Measurements from ENCODE around the gene PRB2.
A peak's percentile ranks its signal among the peaks of the same experiment; 100 is the strongest.
"Not testable (repeated sequence)": the region's sequence is repeated elsewhere in the genome, so short reads cannot be mapped to it uniquely, and the experiment has no call there.

Gene PRB2

DNA sequence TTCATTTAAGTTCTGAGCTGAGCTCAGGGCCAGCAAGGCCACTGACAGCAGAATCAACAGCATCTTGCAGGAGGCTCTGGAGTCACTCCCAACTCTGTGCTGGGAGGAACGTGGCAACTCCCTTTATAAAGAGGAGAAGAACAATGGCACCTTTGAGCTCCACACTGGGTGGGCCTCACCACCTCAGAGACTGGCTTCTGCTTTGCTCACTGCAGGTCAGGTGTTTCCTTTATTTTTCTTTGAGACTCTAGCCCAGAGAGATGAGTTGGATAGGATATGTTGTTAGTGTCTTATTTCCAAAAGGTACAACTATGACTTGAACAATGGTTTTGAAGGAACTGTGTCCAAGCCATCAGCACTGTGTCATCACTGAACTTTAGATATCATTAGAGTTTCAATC lies at the start of gene PRB2:
PRB2 (minus strand) TSS at position 101 of the 400 bp plus-strand sequence; CDS start at position 63, 38 bp downstream.
- H3K4me1 ChIP-seq, result peaks cover 0 to 17% (median 3%) of the 10 kb centered on the region in 10 experiments; a peak in 9 of 20 replicates
- H3K27me3 ChIP-seq; H3K9ac ChIP-seq; H3K9me3 ChIP-seq (replicated peaks in 1 of 11); H3K4me3 ChIP-seq; H3K4me2 ChIP-seq; H4K20me1 ChIP-seq; H3K36me3 ChIP-seq; H3K27ac ChIP-seq: not testable (repeated sequence)

DNA sequence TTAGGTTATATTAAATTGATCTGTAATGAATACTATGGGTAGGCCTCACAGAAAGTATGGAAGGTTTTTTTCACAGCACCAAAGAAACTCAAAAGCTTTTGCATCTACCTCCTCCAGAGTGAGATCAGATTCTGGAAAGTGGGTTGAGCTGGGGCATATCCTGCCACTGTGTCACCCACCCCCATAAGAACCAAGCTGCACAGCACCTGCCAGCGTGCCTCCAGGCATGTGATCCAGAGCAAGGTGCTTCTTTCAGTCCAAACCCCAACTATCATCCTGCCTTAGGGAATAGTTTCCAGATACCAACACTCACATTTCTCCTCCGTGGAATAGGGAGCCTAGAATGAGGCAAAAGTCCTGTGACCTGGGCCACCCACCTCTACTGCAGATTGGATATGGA lies 42.6 kb upstream of the PRB2 start:
- Histone ChIP-seq H3K4me2 (no peak overlapping the region), H3K27me3 (no peaks in the 10 kb centered on the region), H4K20me1 (no peaks in the 10 kb centered on the region), H3K9me3 (replicated peaks in 1 of 11) (no peaks in the 10 kb centered on the region), H3K27ac (no peak overlapping the region), H3K36me3 (no peaks in the 10 kb centered on the region), H3K4me1 (peaks cover 0 to 7% (median 2%) of the 10 kb centered on the region in 10 experiments; a peak in 2 of 20 replicates), H3K9ac (no peak overlapping the region), H3K4me3 (no peak overlapping the region)
- TF ChIP-seq Cebpa-rat (IDR thresholded peaks at IDR 0.05), result no peak

DNA sequence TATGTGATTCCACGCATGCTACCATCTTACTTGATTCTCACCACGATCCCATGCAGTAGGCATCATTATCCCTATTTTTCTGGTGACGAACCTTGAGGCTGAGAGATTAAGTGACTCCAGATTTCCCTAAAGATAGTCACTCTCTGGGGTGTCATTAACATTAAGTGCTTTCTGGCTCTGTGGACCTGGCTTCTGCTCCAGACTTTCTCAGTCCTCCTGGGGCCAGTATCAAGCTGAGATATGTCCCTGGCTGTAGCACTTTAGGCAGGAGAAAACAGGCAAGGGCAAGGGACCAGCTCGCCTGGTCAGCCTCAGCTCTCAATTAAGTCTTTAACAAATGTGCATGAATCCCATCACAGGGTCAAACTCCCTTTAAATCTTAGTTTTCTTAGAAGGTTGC lies 38.3 kb upstream of the PRB2 start:
- no peak for TF ChIP-seq Cebpa-rat (IDR thresholded peaks at IDR 0.05)
- Histone ChIP-seq H3K9me3 (replicated peaks in 1 of 11) (no peaks in the 10 kb centered on the region), H3K4me3 (no peak overlapping the region), H3K27me3 (no peaks in the 10 kb centered on the region), H4K20me1 (no peaks in the 10 kb centered on the region), H3K36me3 (no peaks in the 10 kb centered on the region), H3K27ac (no peak overlapping the region), H3K9ac (no peak overlapping the region), H3K4me2 (no peak overlapping the region), H3K4me1 (peaks cover 0 to 8% (median 4%) of the 10 kb centered on the region in 10 experiments; a peak in 5 of 20 replicates)

DNA sequence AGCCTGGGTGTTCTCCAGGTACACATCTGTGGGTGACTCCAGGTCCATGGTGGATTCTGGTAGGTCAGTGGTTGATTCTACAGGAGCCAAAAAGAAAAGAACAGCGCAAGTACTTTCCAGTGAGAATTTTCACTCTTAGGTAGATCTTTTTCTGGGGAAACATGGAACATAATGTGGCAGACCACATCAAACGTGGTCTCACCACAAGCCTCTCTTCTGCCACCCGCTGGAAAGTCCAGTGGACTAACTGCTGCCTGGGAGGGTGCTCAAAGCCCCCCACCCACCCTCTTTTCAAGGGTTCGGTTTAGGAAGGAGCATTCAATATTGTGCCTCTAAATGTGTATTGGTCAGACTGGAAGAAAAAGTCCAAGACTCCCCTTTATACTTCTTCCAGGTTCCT lies 36.1 kb upstream of the PRB2 start:
- no peaks in the 10 kb centered on the region for H4K20me1 ChIP-seq
- no peaks in the 10 kb centered on the region for H3K9me3 ChIP-seq (replicated peaks in 1 of 11)
- H3K27me3 ChIP-seq, result no peaks in the 10 kb centered on the region
- H3K27ac ChIP-seq, result no peak overlapping the region
- H3K36me3 ChIP-seq, result no peaks in the 10 kb centered on the region
- no peak overlapping the region for H3K4me3 ChIP-seq
- peaks cover 0 to 8% (median 4%) of the 10 kb centered on the region in 10 experiments; a peak in 5 of 20 replicates for H3K4me1 ChIP-seq
- no peak overlapping the region for H3K9ac ChIP-seq
- peak overlapping the region in 2 of 11 experiments; percentile 12 to 24; a peak in 3 of 22 replicates for H3K4me2 ChIP-seq
- TF ChIP-seq Cebpa-rat (IDR thresholded peaks at IDR 0.05), result no peak

DNA sequence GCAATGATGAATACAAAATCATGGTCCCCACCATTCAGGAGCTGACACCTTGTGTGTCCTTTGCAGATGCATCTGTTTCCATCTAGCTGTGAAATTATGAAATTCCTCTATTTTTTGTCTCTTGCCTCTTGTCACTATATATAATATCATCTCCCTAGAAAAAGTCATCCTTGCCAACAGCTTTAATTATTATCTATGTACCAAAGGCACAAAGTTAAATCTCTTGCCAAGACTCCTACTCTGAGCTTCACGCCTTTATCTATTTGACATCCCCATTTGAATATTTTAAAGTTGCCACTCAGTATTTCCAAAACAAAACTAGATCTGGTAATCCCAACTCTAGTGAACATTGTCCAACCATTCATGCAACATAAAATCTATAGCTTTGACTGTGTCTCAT lies 32.0 kb upstream of the PRB2 start:
- Histone ChIP-seq H3K27ac (no peak overlapping the region), H3K36me3 (no peaks in the 10 kb centered on the region), H3K4me2 (no peak overlapping the region), H3K4me1 (peaks cover 0 to 8% (median 0%) of the 10 kb centered on the region in 10 experiments; a peak in 3 of 20 replicates), H3K9me3 (replicated peaks in 1 of 11) (no peaks in the 10 kb centered on the region), H4K20me1 (no peaks in the 10 kb centered on the region), H3K27me3 (no peaks in the 10 kb centered on the region), H3K9ac (no peak overlapping the region), H3K4me3 (no peak overlapping the region)
- no peak for TF ChIP-seq Cebpa-rat (IDR thresholded peaks at IDR 0.05)

DNA sequence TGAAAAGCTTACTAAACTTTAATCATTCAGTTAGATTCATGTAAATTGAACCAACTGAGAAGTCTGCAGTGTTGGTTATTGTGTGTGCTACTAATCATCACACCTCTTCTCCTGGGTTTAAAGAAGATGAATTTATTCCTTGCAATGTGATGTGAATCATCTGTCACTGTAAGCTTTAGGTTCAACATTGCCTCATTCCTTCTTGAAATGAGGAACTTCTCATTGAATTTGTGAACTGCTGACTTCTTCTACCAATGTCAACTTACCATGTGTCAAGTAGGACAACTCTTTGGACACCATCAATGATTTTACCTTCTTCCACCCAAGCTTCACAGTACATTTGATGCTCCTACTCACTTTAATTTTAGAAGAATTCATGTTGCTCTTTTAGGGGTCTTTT lies 17.4 kb upstream of the PRB2 start:
- Histone ChIP-seq H3K36me3 (no peaks in the 10 kb centered on the region), H3K27ac (no peak overlapping the region), H3K4me2 (no peak overlapping the region), H3K4me1 (no peaks in the 10 kb centered on the region), H3K4me3 (no peak overlapping the region), H3K27me3 (no peaks in the 10 kb centered on the region), H3K9me3 (replicated peaks in 1 of 11) (peaks cover 14 to 25% (median 21%) of the 10 kb centered on the region in 11 experiments), H3K9ac (no peak overlapping the region), H4K20me1 (no peaks in the 10 kb centered on the region)
- TF ChIP-seq Cebpa-rat (IDR thresholded peaks at IDR 0.05), result no peak

DNA sequence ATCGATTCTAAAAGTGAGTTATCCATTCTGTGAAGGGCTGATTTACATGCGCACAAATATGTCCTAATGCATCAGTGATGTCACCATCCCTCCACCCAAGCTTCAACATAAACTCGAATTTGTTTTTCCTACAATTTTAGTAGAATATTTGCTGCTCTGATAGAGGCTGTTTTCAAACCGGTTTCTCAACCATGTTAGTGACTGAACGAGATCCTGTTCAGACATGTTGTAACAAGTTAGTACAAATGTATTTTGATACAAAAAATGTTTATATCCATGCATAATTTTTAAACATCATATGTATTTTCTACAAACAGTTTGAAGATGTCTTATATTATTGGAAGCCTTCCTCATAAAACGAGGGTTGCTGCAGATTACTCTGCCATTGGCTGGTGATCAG lies 12.7 kb upstream of the PRB2 start:
- Histone ChIP-seq H3K4me2 (no peak overlapping the region), H3K27me3 (no peaks in the 10 kb centered on the region), H3K4me1 (no peaks in the 10 kb centered on the region), H3K4me3 (no peak overlapping the region), H3K27ac (no peak overlapping the region), H3K36me3 (no peaks in the 10 kb centered on the region), H4K20me1 (no peaks in the 10 kb centered on the region), H3K9ac (no peak overlapping the region), H3K9me3 (replicated peaks in 1 of 11) (peaks cover 7 to 11% (median 9%) of the 10 kb centered on the region in 11 experiments)
- no peak for TF ChIP-seq Cebpa-rat (IDR thresholded peaks at IDR 0.05)

DNA sequence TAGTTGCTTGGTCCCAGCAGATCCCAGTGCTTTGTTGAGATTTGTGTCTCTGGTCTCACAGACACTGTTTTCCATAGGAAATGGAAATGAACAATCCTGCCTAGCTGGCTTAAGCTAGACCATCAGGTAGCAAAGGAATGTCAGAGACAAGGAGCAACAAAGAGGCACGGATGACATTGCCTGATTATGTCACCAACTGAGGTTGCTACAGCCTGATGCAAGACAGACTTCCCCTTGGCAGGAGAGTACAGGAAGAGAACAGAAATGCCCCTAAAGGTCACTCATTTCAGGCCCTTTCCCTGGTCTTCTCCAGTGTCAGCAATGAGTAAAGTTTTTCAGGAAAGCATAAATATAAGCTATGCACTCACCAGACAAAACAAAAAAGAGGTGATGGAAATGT lies 2.0 kb upstream of the PRB2 start:
- Histone ChIP-seq H4K20me1 (no peaks in the 10 kb centered on the region), H3K27ac (no peak overlapping the region), H3K4me3 (no peak overlapping the region), H3K4me2 (peak overlapping the region in 1 of 11 experiments; percentile 48; a peak in 1 of 22 replicates), H3K9ac (no peak overlapping the region), H3K9me3 (replicated peaks in 1 of 11) (no peaks in the 10 kb centered on the region; a peak in 1 of 22 replicates), H3K4me1 (peaks cover 0 to 8% (median 0%) of the 10 kb centered on the region in 10 experiments; a peak in 3 of 20 replicates), H3K36me3 (no peaks in the 10 kb centered on the region), H3K27me3 (no peaks in the 10 kb centered on the region)
- no peak for TF ChIP-seq Cebpa-rat (IDR thresholded peaks at IDR 0.05)

DNA sequence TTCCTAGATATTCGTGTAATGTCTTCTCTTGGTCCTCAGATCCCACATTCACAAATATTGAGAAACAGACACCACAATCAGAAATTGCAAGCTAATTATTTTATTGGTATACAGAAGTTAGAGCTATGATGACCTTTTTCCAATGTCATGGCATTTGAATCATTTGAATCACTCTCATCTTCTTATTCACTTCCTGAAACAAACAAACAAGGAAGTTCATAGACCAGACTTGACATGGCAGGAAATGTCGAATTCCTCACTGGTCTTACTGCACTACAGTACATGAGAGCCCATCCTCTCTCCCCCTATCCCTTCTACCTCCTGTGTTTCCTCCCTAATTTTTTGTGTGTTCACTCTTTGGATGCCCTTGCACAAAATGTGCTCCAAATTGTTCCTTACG lies 3.9 kb downstream of the PRB2 start:
- not testable (repeated sequence) for H4K20me1 ChIP-seq; H3K9ac ChIP-seq; H3K27me3 ChIP-seq; H3K9me3 ChIP-seq (replicated peaks in 1 of 11); H3K4me3 ChIP-seq; H3K36me3 ChIP-seq
- Histone ChIP-seq H3K4me2 (peak overlapping the region in 5 of 11 experiments; percentile 1 to 50 (median 38); a peak in 7 of 22 replicates), H3K4me1 (peaks cover 0 to 10% (median 3%) of the 10 kb centered on the region in 10 experiments; a peak in 9 of 20 replicates), H3K27ac (peak overlapping the region in 3 of 11 experiments; percentile 9 to 42 (median 14); a peak in 5 of 22 replicates)

DNA sequence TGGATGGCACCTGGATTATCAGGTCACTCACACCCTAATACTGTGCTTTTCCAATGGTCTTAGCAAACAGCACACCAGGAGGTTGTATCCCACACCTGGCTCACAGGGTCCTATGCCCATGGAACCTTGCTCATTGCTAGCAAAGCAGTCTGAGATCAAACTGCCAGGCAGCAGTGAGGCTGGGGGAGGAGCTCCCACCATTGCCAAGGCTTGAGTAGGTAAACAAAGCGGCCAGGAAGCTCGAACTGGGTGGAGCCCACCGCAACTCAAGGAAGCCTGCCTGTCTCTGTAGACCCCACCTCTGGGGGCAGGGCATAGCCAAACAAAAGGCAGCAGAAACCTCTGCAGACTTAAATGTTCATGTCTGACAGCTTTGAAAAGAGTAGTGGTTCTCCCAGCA lies 17.9 kb downstream of the PRB2 start:
- H3K4me1 ChIP-seq, H3K9ac ChIP-seq, H3K4me3 ChIP-seq, H3K27ac ChIP-seq, H4K20me1 ChIP-seq, H3K27me3 ChIP-seq, H3K4me2 ChIP-seq: not testable (repeated sequence)
- Histone ChIP-seq H3K9me3 (replicated peaks in 1 of 11) (peaks cover 36 to 59% (median 44%) of the 10 kb centered on the region in 11 experiments), H3K36me3 (peaks cover 0 to 12% (median 0%) of the 10 kb centered on the region in 11 experiments; a peak in 1 of 22 replicates)

All from BLaER1 treated with 17β-estradiol and CSF1 and Interleukin-3, amounts not matched to agents 10 nM and 100 nM (cell line).